GM12891 (cell line): ENCODE measurements around the gene CCDC6.

Experiments
- PAX5 ChIP-seq: IDR thresholded peaks from 2 replicates; pipeline ENCODE4 v1.6.1; 2011; ENCODE audit warnings: low read length, moderate library complexity, mild to moderate bottlenecking; ENCODE audit not compliant: insufficient read depth, severe bottlenecking
- POLR2A ChIP-seq: IDR thresholded peaks from 2 replicates; pipeline ENCODE4 v1.6.1; 2011; ENCODE audit warnings: low read depth, low read length, control low read depth
- POLR2AphosphoS5 ChIP-seq: IDR thresholded peaks from 2 replicates; pipeline ENCODE4 v1.6.1; 2011; ENCODE audit warnings: low read depth, low read length, control low read depth
- POU2F2 ChIP-seq: IDR thresholded peaks from 2 replicates; pipeline ENCODE4 v1.6.1; 2011; ENCODE audit warnings: low read depth, mild to moderate bottlenecking, control low read depth, low read length, moderate library complexity
- SPI1 ChIP-seq: IDR thresholded peaks from 2 replicates; pipeline ENCODE4 v1.6.1; 2011; ENCODE audit warnings: low read depth, low read length, control low read depth
- TAF1 ChIP-seq: IDR thresholded peaks from 2 replicates; pipeline ENCODE4 v1.6.1; 2011; ENCODE audit warnings: low read depth, low read length, control low read depth

GRCh38 chr10:59857049-59857448 lies 49.3 kb downstream of the CCDC6 start:
- TF ChIP-seq POLR2A (no peak), POLR2AphosphoS5 (no peak), TAF1 (no peak), PAX5 (no peak), SPI1 (no peak), POU2F2 (no peak)
